IMR-90 (cell line): ENCODE data around the gene PLA2G4C. TPM values are rescaled to one million over a fixed set of nuclear protein-coding genes. Genes with fewer than 3 reads are reported as not detected.

Experiments used
- ATAC-seq: fragments of 200-7000 bp; cut with Tn5 transposase; 2 replicates; pipeline ENCODE4 v1.9.1; 2020; ENCODE audit warnings: low read depth, mild to moderate bottlenecking, moderate library complexity
- BruUV-seq: library from RNA; stranded (reverse); fragments of 400-500 nt; replicated peaks from 2 replicates; lab custom pipeline; 2021; lab: Mats Ljungman, UMichigan
- CTCF ChIA-PET: fragments of 300-600 bp; formaldehyde crosslinking; extraction: SDS; loops from one replicate; lab custom pipeline; 2021; ENCODE audit warnings: antibody characterized with exemption; lab: Yijun Ruan, JAX
- POLR2A ChIA-PET: fragments of 300-600 bp; sonication (Branson Sonifier 250); formaldehyde crosslinking; loops from one replicate; lab custom pipeline; 2022; ENCODE audit warnings: antibody characterized with exemption; ENCODE audit not compliant: unreplicated experiment; lab: Charles Lee
- DNase-seq: peaks from one replicate; pipeline ENCODE4 v3.0.0; 2013
- H2AFZ ChIP-seq: replicated peaks from 2 replicates; pipeline ENCODE3; 2013; ENCODE audit warnings: low read length, mild to moderate bottlenecking; ENCODE audit not compliant: poor library complexity
- H2AK5ac ChIP-seq: 2 replicates; pipeline ENCODE4 v1.6.1; 2013; ENCODE audit warnings: low read depth, low read length, inconsistent platforms
- H2AK9ac ChIP-seq: replicated peaks from 2 replicates; pipeline ENCODE3; 2013; ENCODE audit warnings: mild to moderate bottlenecking, low read depth, low read length, moderate library complexity; ENCODE audit not compliant: poor library complexity
- H2BK120ac ChIP-seq: 2 replicates; pipeline ENCODE4 v1.6.1; 2013; ENCODE audit warnings: low read depth, low read length, inconsistent platforms
- H2BK15ac ChIP-seq: 3 replicates; pipeline ENCODE4 v1.6.1; 2013; ENCODE audit warnings: low read depth, low read length, inconsistent platforms
- H2BK20ac ChIP-seq: 2 replicates; pipeline ENCODE4 v1.6.1; 2013; ENCODE audit warnings: low read depth, mild to moderate bottlenecking, inconsistent platforms, low read length, moderate library complexity
- H2BK5ac ChIP-seq: 2 replicates; pipeline ENCODE4 v1.6.1; 2013; ENCODE audit warnings: mild to moderate bottlenecking, low read depth, low read length, inconsistent platforms; ENCODE audit not compliant: poor library complexity, severe bottlenecking
- H3K14ac ChIP-seq: replicated peaks from 2 replicates; pipeline ENCODE4 v1.6.1; 2013; ENCODE audit warnings: low read depth, low read length, inconsistent platforms
- H3K18ac ChIP-seq: 2 replicates; pipeline ENCODE4 v1.6.1; 2013; ENCODE audit warnings: low read depth, low read length, control low read depth
- H3K23ac ChIP-seq: 2 replicates; pipeline ENCODE4 v1.6.1; 2013; ENCODE audit warnings: low read depth, low read length, inconsistent platforms
- H3K27ac ChIP-seq: 2 replicates; pipeline ENCODE4 v1.5.1; 2013; ENCODE audit warnings: mild to moderate bottlenecking, control low read depth, low read length; ENCODE audit not compliant: insufficient read depth
- H3K27me3 ChIP-seq: 2 replicates; pipeline ENCODE4 v1.6.1; 2013; ENCODE audit warnings: low read length; ENCODE audit not compliant: control insufficient read depth, insufficient read depth
- H3K36me3 ChIP-seq: 2 replicates; pipeline ENCODE4 v1.6.1; 2013; ENCODE audit warnings: low read length, mixed read lengths; ENCODE audit not compliant: control insufficient read depth, insufficient read depth
- H3K4ac ChIP-seq: 2 replicates; pipeline ENCODE4 v1.6.1; 2013; ENCODE audit warnings: low read depth, low read length, inconsistent platforms
- H3K4me1 ChIP-seq: 2 replicates; pipeline ENCODE4 v1.6.1; 2013; ENCODE audit warnings: low read length, mixed read lengths; ENCODE audit not compliant: control insufficient read depth, insufficient read depth
- H3K4me2 ChIP-seq: 2 replicates; pipeline ENCODE4 v1.6.1; 2013; ENCODE audit warnings: low read depth, mild to moderate bottlenecking, control low read depth, low read length, moderate library complexity
- H3K4me3 ChIP-seq: 2 replicates; pipeline ENCODE4 v1.5.1; 2013; ENCODE audit warnings: low read depth, mild to moderate bottlenecking, control low read depth, low read length, moderate library complexity; ENCODE audit not compliant: insufficient read depth
- H3K56ac ChIP-seq: 2 replicates; pipeline ENCODE4 v1.6.1; 2013; ENCODE audit warnings: low read length, inconsistent platforms; ENCODE audit not compliant: insufficient read depth; ENCODE audit errors: extremely low read depth
- H3K79me1 ChIP-seq, 2 experiments: 2 replicates each; pipeline ENCODE4 v1.6.1; 2013; ENCODE audit warnings: low read length in 2 of 2, inconsistent platforms in 1 of 2, low read depth in 1 of 2
- H3K9ac ChIP-seq: 2 replicates; pipeline ENCODE4 v1.6.1; 2013; ENCODE audit warnings: low read depth, low read length, control low read depth
- H3K9me1 ChIP-seq: 2 replicates; pipeline ENCODE4 v1.6.1; 2013; ENCODE audit warnings: low read length, inconsistent platforms; ENCODE audit not compliant: insufficient read depth
- H3K9me3 ChIP-seq: 2 replicates; pipeline ENCODE4 v1.6.1; 2013; ENCODE audit warnings: low read length; ENCODE audit not compliant: control insufficient read depth, insufficient read depth
- H4K20me1 ChIP-seq: 2 replicates; pipeline ENCODE4 v1.6.1; 2013; ENCODE audit warnings: low read length, inconsistent platforms; ENCODE audit not compliant: insufficient read depth
- H4K5ac ChIP-seq: 2 replicates; pipeline ENCODE4 v1.6.1; 2013; ENCODE audit warnings: mild to moderate bottlenecking, low read depth, low read length, control low read depth
- H4K8ac ChIP-seq, 2 experiments: 2 replicates each; pipeline ENCODE4 v1.6.1; 2013; ENCODE audit warnings: low read depth in 2 of 2, low read length in 2 of 2, control low read depth in 1 of 2, inconsistent platforms in 1 of 2
- H4K91ac ChIP-seq: 2 replicates; pipeline ENCODE4 v1.6.1; 2013; ENCODE audit warnings: low read depth, low read length, inconsistent platforms; ENCODE audit not compliant: insufficient read depth
- BHLHE40 ChIP-seq: fragments of 150-350 bp; IDR thresholded peaks from 2 replicates; pipeline ENCODE4 v1.6.1; 2016; ENCODE audit warnings: mild to moderate bottlenecking, low read depth, low read length
- CEBPB ChIP-seq: IDR thresholded peaks from 2 replicates; pipeline ENCODE4 v1.6.1; 2012; ENCODE audit warnings: low read depth, low read length, improper control_type of control experiment
- CHD1 ChIP-seq: IDR thresholded peaks from 2 replicates; pipeline ENCODE4 v1.6.1; 2012; ENCODE audit warnings: low read depth, low read length, improper control_type of control experiment
- ELK1 ChIP-seq: fragments of 150-350 bp; IDR thresholded peaks from 2 replicates; pipeline ENCODE4 v1.6.1; 2016; ENCODE audit warnings: low read depth, mild to moderate bottlenecking, low read length, moderate library complexity, borderline replicate concordance
- FOS ChIP-seq: fragments of 150-350 bp; IDR thresholded peaks from 2 replicates; pipeline ENCODE4 v1.6.1; 2016; ENCODE audit warnings: low read depth, low read length
- MAFK ChIP-seq: IDR thresholded peaks from 2 replicates; pipeline ENCODE4 v1.6.1; 2012; ENCODE audit warnings: low read depth, low read length, improper control_type of control experiment
- MAZ ChIP-seq: IDR thresholded peaks from 2 replicates; pipeline ENCODE4 v1.6.1; 2012; ENCODE audit warnings: low read depth, mild to moderate bottlenecking, low read length, improper control_type of control experiment, moderate library complexity, borderline replicate concordance
- MXI1 ChIP-seq: IDR thresholded peaks from 2 replicates; pipeline ENCODE4 v1.6.1; 2012; ENCODE audit warnings: low read depth, mild to moderate bottlenecking, low read length, moderate library complexity, borderline replicate concordance
- NFE2L2 ChIP-seq: fragments of 150-350 bp; IDR thresholded peaks from 2 replicates; pipeline ENCODE4 v1.6.1; 2016; ENCODE audit warnings: low read depth, mild to moderate bottlenecking, low read length
- POLR2A ChIP-seq: IDR thresholded peaks from 2 replicates; pipeline ENCODE4 v1.6.1; 2012; ENCODE audit warnings: mild to moderate bottlenecking, low read depth, low read length
- RAD21 ChIP-seq: IDR thresholded peaks from 2 replicates; pipeline ENCODE4 v1.6.1; 2012; ENCODE audit warnings: low read length, improper control_type of control experiment
- RCOR1 ChIP-seq: IDR thresholded peaks from 2 replicates; pipeline ENCODE4 v1.6.1; 2012; ENCODE audit warnings: mild to moderate bottlenecking, low read length, improper control_type of control experiment; ENCODE audit not compliant: insufficient replicate concordance
- RFX5 ChIP-seq: IDR thresholded peaks from 2 replicates; pipeline ENCODE4 v1.8.0; 2012; ENCODE audit warnings: low read depth, mild to moderate bottlenecking, low read length, moderate library complexity
- SMC3 ChIP-seq: fragments of 150-350 bp; IDR thresholded peaks from 2 replicates; pipeline ENCODE4 v1.6.1; 2016; ENCODE audit warnings: low read depth, mild to moderate bottlenecking, antibody characterized with exemption, low read length, moderate library complexity
- WGBS, 2 experiments: methylation state at CpG; one replicate each; pipeline versions ENCODE4 v1.1.5 to v1.1.7; 2013; ENCODE audit warnings: missing lambda C conversion rate in 2 of 2; ENCODE audit not compliant: insufficient read length in 1 of 2; ENCODE audit errors: extremely low coverage in 2 of 2; 5-methylcytosine and 5-hydroxymethylcytosine counted together
- dilution Hi-C: fragments of 300-500 bp; cut with HindIII; formaldehyde crosslinking; loops from one replicate; pipeline ENCODE4 v1.14.3; 2018; ENCODE audit warnings: low sequenced_read_pairs; ENCODE audit not compliant: unreplicated experiment
- in situ Hi-C: fragments of 300-500 bp; cut with MboI; formaldehyde crosslinking; loops from 3 replicates; pipeline ENCODE4 v1.14.3; 2019; ENCODE audit warnings: low sequenced_read_pairs, inconsistent platforms, mixed read lengths
- intact Hi-C: fragments of 100-400 bp; cut with micrococcal nuclease; formaldehyde crosslinking; loops from 2 replicates; pipeline ENCODE4 v1.10.0; 2022
- polyA plus RNA-seq, 3 experiments: library from polyadenylated mRNA; depleted of rRNA; stranded (reverse); fragments of >200 nt; gene quantifications; 2 replicates each; pipeline ENCODE4 v1.2.3, GENCODE V29; 2012; ENCODE audit warnings: low replicate concordance in 1 of 3
- total RNA-seq: library from RNA; depleted of rRNA; stranded (reverse); fragments of >200 nt; gene quantifications from 2 replicates; pipeline ENCODE4 v1.2.3, GENCODE V29; 2012
- TF ChIP-seq, protein P1 (sequence below): fragments of 150-350 bp; IDR thresholded peaks from 2 replicates; pipeline ENCODE4 v1.6.1; 2017; ENCODE audit warnings: mild to moderate bottlenecking, antibody characterized with exemption, low read length, low read depth
- TF ChIP-seq, protein P2 (sequence below): conservative IDR thresholded peaks from 2 replicates; pipeline ENCODE4 v1.5.1; 2012; ENCODE audit warnings: mild to moderate bottlenecking, low read depth, low read length, improper control_type of control experiment

PLA2G4C gene
- total and polyA plus RNA-seq, 2 of the 4 experiments (the other 2 are of a cell fraction): 4.3 to 5.7 TPM

GRCh38 chr19:48152551-48152950 lies 41.9 kb upstream of the PLA2G4C start:
- Histone ChIP-seq H2BK15ac (no peak overlapping the region), H3K23ac (no peak overlapping the region), H3K27me3 (no peaks in the 10 kb centered on the region), H4K20me1 (no peaks in the 10 kb centered on the region; the same call in 1 of the 2 replicates), H3K18ac (no peak overlapping the region), H3K4me2 (no peak overlapping the region), H2AK9ac (no peak overlapping the region), H3K9me3 (no peaks in the 10 kb centered on the region), H3K36me3 (peaks cover 4% of the 10 kb centered on the region; the same call in 1 of the 2 replicates), H2AFZ (no peak overlapping the region), H2BK20ac (no peak overlapping the region), H3K9ac (no peak overlapping the region), H3K9me1 (no peaks in the 10 kb centered on the region), H2BK5ac (no peak overlapping the region), H3K56ac (no peak overlapping the region), H3K4me3 (no peak overlapping the region), H3K27ac (no peak overlapping the region), H2AK5ac (no peak overlapping the region), H4K8ac (no peak overlapping the region), H3K4me1 (no peaks in the 10 kb centered on the region), H3K79me1 (no peaks in the 10 kb centered on the region; a peak in 1 of 4 replicates), H3K4ac (no peak overlapping the region), H3K14ac (no peak overlapping the region), H4K91ac (no peak overlapping the region), H4K5ac (no peak overlapping the region), H2BK120ac (no peak overlapping the region)
- dilution Hi-C loops (no loop called here), in situ Hi-C loops (loop anchor here (10.0 kb wide), 1 partner anchor 188 kb away; no protein-coding TSS in a partner anchor), intact Hi-C loops (loop anchor here (1.0 kb wide), 2 partner anchors 45 to 189 kb away; no protein-coding TSS in a partner anchor)
- DNase-seq: peak; percentile 75
- TF ChIP-seq FOS (no peak), NFE2L2 (peak; percentile 35; the same call in 1 of the 2 replicates), MAFK (no peak), RFX5 (no peak), CHD1 (no peak), POLR2A (no peak), MAZ (no peak), SMC3 (peak; percentile 82), BHLHE40 (no peak), RCOR1 (no peak), MXI1 (no peak), RAD21 (peak; percentile 79), CEBPB (no peak), ELK1 (no peak)
- TF ChIP-seq, protein P1, sequence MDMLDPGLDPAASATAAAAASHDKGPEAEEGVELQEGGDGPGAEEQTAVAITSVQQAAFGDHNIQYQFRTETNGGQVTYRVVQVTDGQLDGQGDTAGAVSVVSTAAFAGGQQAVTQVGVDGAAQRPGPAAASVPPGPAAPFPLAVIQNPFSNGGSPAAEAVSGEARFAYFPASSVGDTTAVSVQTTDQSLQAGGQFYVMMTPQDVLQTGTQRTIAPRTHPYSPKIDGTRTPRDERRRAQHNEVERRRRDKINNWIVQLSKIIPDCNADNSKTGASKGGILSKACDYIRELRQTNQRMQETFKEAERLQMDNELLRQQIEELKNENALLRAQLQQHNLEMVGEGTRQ: no peak
- TF ChIP-seq, protein P2, sequence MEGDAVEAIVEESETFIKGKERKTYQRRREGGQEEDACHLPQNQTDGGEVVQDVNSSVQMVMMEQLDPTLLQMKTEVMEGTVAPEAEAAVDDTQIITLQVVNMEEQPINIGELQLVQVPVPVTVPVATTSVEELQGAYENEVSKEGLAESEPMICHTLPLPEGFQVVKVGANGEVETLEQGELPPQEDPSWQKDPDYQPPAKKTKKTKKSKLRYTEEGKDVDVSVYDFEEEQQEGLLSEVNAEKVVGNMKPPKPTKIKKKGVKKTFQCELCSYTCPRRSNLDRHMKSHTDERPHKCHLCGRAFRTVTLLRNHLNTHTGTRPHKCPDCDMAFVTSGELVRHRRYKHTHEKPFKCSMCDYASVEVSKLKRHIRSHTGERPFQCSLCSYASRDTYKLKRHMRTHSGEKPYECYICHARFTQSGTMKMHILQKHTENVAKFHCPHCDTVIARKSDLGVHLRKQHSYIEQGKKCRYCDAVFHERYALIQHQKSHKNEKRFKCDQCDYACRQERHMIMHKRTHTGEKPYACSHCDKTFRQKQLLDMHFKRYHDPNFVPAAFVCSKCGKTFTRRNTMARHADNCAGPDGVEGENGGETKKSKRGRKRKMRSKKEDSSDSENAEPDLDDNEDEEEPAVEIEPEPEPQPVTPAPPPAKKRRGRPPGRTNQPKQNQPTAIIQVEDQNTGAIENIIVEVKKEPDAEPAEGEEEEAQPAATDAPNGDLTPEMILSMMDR: peak; percentile 82
- ATAC-seq: peak; percentile 95
- ChIA-PET POLR2A (no interaction called here), CTCF (interaction anchor here (0.6 to 1.4 kb wide), 6 partner anchors 28 to 191 kb away, joined by 3 to 8 read pairs (median 6); partner anchors contain the start of gene PLA2G4C)
- no CpG with 5 or more reads among the region's 8 CpGs for WGBS, 2 experiments
- BruUV-seq: no TSS peak
